ENCODE data around the gene PLGLB1.
"Not testable (repeated sequence)": the region's sequence is repeated elsewhere in the genome, so short reads cannot be mapped to it uniquely, and the experiment has no call there.

GRCh38 chr2:87056435-87056834 is 34.8 kb upstream of the PLGLB1 start:
- not testable (repeated sequence) for TF ChIP-seq POLR2A, CTCF (IDR thresholded peaks at IDR 0.05)
